Measurements from ENCODE around the gene PACRG. TPM values are rescaled to one million over a fixed set of nuclear protein-coding genes. Genes with fewer than 3 reads are reported as not detected.

Gene PACRG
- polyA plus RNA-seq, 1 donor: 1.5 TPM

DNA sequence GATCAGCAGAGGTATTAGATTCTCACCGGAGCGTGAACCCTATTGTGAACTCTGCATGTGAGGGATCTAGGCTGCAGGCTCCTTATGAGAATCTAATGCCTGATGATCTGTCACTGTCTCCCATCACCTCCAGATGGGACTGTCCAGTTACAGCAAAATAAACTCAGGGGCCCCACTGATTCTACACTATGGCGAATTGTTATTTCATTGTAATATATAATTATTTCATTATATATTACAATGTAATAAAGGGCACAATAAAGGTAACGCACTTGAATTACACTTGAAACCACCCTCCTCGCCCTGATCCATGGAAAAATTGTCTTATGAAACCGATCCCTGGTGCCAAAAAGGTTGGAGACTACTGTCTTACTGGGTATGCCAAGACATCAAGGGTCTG lies 18.8 kb upstream of the PACRG start:
- no peak for DNase-seq

DNA sequence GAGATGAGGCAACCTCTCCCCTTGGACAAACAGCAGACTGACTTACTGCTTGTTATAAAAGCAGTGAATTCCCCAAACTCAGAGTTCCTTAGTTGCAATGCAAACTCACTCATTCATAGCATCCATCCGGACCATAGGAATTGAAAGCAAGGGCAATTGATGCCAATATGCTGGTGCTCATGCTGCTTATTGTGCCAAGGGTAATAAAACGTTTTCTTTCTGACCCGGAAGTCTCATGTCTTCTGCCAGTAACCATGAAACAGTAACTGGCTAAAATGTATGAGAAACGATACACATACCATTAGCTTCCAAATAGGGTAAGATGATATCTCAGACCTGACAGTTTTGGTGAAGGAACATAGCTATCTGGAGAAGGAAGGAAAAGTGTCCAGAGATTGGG lies 18.3 kb upstream of the PACRG start:
- no peaks in the 10 kb centered on the region for H3K9me3 ChIP-seq (ENCODE audit: control insufficient read depth, low read depth, low read length)
- H3K27ac ChIP-seq (ENCODE audit: low read length): no peak overlapping the region
- 60% methylated on average over 1 of the region's 4 CpGs for WGBS (ENCODE audit: insufficient coverage, low lambda C conversion rate)
- no peaks in the 10 kb centered on the region for H3K36me3 ChIP-seq (ENCODE audit: control insufficient read depth, insufficient read depth, low read length)
- DNase-seq: no peak
- H3K4me3 ChIP-seq (ENCODE audit: low read length): no peak overlapping the region
- no peaks in the 10 kb centered on the region for H3K4me1 ChIP-seq (ENCODE audit: control insufficient read depth, insufficient read depth, low read length)
- H3K27me3 ChIP-seq (ENCODE audit: control insufficient read depth, insufficient read depth, low read length): no peaks in the 10 kb centered on the region

More for the DNA sequence above, 18.8 kb upstream of the PACRG start:
- no peak overlapping the region for H3K27ac ChIP-seq (ENCODE audit: low read length)
- H3K27me3 ChIP-seq (ENCODE audit: control insufficient read depth, insufficient read depth, low read length): no peaks in the 10 kb centered on the region
- H3K4me3 ChIP-seq (ENCODE audit: low read length): no peak overlapping the region
- 92% methylated on average over 2 of the region's 6 CpGs for WGBS (ENCODE audit: insufficient coverage, low lambda C conversion rate)
- no peaks in the 10 kb centered on the region for H3K4me1 ChIP-seq (ENCODE audit: control insufficient read depth, insufficient read depth, low read length)
- H3K36me3 ChIP-seq (ENCODE audit: control insufficient read depth, insufficient read depth, low read length): no peaks in the 10 kb centered on the region
- H3K9me3 ChIP-seq (ENCODE audit: control insufficient read depth, low read depth, low read length): no peaks in the 10 kb centered on the region

DNA sequence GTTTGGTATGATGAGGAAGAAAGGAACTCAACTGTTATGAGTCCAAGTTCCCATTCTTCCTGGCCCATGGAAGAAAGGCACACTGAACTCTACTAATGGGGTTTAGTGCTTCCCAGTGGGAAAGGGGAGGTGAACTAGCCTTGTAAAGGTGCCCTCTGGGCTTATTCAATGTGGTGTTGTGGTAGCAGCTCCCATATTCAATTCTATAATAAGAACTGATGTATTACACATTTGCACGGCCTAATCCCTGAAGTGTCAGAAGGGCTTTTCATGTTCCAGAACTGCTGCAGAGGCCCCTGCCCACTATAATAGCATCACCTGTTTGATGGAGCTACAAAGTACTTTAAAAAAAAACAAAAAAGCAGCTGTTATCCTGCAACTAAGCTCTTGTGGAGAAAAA lies 17.4 kb upstream of the PACRG start:
- DNase-seq: no peak
- no peak overlapping the region for H3K4me3 ChIP-seq (ENCODE audit: low read length)
- H3K27ac ChIP-seq (ENCODE audit: low read length): no peak overlapping the region
- no CpG with 5 or more reads among the region's 1 CpG for WGBS (ENCODE audit: insufficient coverage, low lambda C conversion rate)
- H3K27me3 ChIP-seq (ENCODE audit: control insufficient read depth, insufficient read depth, low read length): no peaks in the 10 kb centered on the region
- no peaks in the 10 kb centered on the region for H3K4me1 ChIP-seq (ENCODE audit: control insufficient read depth, insufficient read depth, low read length)
- no peaks in the 10 kb centered on the region for H3K36me3 ChIP-seq (ENCODE audit: control insufficient read depth, insufficient read depth, low read length)
- H3K9me3 ChIP-seq (ENCODE audit: control insufficient read depth, low read depth, low read length): no peaks in the 10 kb centered on the region

DNA sequence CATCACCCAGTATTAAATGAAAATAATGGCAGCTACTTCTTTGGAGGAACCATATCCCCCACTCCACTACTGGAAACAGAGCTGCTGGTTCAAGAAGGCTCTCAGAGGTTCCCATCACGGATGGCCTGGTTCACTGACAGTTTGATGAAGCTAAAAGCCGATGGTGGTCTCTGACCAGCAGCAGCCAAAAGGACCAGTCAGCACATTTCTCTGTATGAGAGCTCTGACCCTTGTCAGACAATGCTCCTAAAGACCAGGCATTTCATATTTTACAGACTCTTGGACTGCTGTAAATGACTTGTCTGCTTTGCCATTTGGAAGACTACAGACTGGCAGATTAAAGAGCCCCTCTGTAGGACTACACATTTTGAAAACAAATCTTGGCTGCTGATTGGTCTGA lies 16.8 kb upstream of the PACRG start:
- Histone ChIP-seq H3K4me1 (ENCODE audit: control insufficient read depth, insufficient read depth, low read length) (no peaks in the 10 kb centered on the region), H3K27me3 (ENCODE audit: control insufficient read depth, insufficient read depth, low read length) (no peaks in the 10 kb centered on the region), H3K4me3 (ENCODE audit: low read length) (no peak overlapping the region), H3K9me3 (ENCODE audit: control insufficient read depth, low read depth, low read length) (no peaks in the 10 kb centered on the region), H3K36me3 (ENCODE audit: control insufficient read depth, insufficient read depth, low read length) (no peaks in the 10 kb centered on the region), H3K27ac (ENCODE audit: low read length) (no peak overlapping the region)
- DNase-seq: no peak
- WGBS (ENCODE audit: insufficient coverage, low lambda C conversion rate): no CpG with 5 or more reads among the region's 2 CpGs

DNA sequence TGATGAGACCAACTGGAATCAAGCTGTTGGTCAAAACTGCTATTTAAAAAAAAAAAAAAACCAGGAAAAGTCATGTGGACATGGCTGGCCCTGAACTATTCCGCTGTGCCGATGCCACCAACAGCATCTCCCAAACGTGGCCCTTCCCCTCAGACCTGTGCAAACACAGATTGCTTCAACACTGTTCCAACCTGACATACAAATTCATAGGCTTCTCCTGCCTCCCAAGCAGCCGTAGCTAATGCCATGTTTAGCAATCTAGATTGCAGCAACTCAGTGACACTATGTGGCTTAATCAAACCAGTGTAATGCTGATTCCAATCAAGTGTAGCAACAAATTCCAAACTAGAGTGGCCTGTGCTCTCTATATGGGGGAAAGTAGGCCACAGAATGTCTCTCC lies 16.4 kb upstream of the PACRG start:
- Histone ChIP-seq H3K4me3 (ENCODE audit: low read length) (no peak overlapping the region), H3K9me3 (ENCODE audit: control insufficient read depth, low read depth, low read length) (no peaks in the 10 kb centered on the region)
- 100% methylated on average over 1 of the region's 4 CpGs for WGBS (ENCODE audit: insufficient coverage, low lambda C conversion rate)

DNA sequence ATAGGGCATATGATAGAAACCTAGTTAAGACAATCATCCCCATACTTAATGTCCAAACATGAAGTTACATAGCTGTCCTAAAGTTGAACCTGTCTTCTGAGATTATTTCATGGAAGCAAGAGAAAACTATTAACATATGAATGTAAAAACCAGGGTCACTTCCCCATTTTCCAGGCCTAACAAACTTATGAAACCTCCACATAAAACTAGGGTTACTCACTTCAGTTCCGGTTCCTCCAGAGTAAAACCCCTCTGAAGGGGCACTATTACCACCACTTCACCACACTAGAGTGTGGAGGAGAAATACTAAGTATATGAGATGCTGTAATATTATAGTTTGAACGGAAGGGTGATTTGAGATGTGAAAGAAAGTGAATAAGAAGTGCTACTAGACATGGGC lies 15.1 kb upstream of the PACRG start:
- DNase-seq: no peak

More for the DNA sequence above, 16.4 kb upstream of the PACRG start:
- DNase-seq: no peak
- H3K36me3 ChIP-seq (ENCODE audit: control insufficient read depth, insufficient read depth, low read length): no peaks in the 10 kb centered on the region
- no peaks in the 10 kb centered on the region for H3K4me1 ChIP-seq (ENCODE audit: control insufficient read depth, insufficient read depth, low read length)
- H3K27ac ChIP-seq (ENCODE audit: low read length): no peak overlapping the region
- H3K27me3 ChIP-seq (ENCODE audit: control insufficient read depth, insufficient read depth, low read length): no peaks in the 10 kb centered on the region

DNA sequence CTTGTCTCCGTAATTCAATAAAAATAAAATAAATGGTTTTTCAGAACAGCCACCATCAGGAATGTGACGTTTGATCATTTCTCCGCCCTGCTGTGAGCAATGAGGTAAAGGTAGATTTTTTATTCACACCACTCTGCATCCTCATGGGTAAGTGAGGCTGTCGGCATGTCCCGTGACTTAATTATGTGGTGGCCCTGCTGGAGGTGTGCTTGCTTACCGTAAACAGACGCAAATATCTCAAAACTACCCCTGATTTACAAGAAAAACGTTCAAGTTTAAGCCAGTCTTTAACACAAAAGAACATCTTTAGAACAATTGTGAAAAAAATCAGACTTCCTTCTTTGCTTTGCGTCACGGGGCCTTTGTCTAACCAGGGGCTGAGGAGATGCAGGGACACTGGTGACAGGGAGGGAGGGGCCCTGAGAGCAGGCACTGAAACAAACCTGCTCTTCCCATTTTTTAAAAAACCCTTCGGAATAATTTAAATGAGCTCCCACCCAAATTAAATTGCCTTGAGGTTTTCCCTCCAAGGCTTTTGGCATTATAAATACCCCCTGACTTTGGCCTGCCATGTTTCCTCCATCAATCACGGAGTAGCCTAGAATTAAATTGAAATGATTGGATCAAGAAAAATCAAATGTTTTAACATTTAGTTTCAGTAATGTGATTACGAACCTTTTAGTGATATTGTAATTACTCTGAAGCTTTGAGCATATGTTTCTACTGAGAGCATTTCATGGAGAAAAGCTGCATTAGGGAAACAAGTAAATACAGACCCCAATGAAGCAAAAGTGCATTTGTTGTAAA lies 13.6 kb upstream of the PACRG start:
- no peaks in the 10 kb centered on the region for H3K4me1 ChIP-seq (ENCODE audit: control insufficient read depth, insufficient read depth, low read length)
- no peak overlapping the region for H3K27ac ChIP-seq (ENCODE audit: low read length)
- H3K36me3 ChIP-seq (ENCODE audit: control insufficient read depth, insufficient read depth, low read length): no peaks in the 10 kb centered on the region
- H3K27me3 ChIP-seq (ENCODE audit: control insufficient read depth, insufficient read depth, low read length): no peaks in the 10 kb centered on the region
- peaks cover 7% of the 10 kb centered on the region for H3K9me3 ChIP-seq (ENCODE audit: control insufficient read depth, low read depth, low read length)
- DNase-seq: no peak
- WGBS (ENCODE audit: insufficient coverage, low lambda C conversion rate): 100% methylated on average over 3 of the region's 13 CpGs
- H3K4me3 ChIP-seq (ENCODE audit: low read length): no peak overlapping the region

More for the DNA sequence above, 15.1 kb upstream of the PACRG start:
- Histone ChIP-seq H3K4me3 (ENCODE audit: low read length) (no peak overlapping the region), H3K36me3 (ENCODE audit: control insufficient read depth, insufficient read depth, low read length) (no peaks in the 10 kb centered on the region), H3K4me1 (ENCODE audit: control insufficient read depth, insufficient read depth, low read length) (no peaks in the 10 kb centered on the region), H3K27ac (ENCODE audit: low read length) (no peak overlapping the region), H3K27me3 (ENCODE audit: control insufficient read depth, insufficient read depth, low read length) (no peaks in the 10 kb centered on the region), H3K9me3 (ENCODE audit: control insufficient read depth, low read depth, low read length) (peaks cover 7% of the 10 kb centered on the region)
- no CpG with 5 or more reads among the region's 2 CpGs for WGBS (ENCODE audit: insufficient coverage, low lambda C conversion rate)

DNA sequence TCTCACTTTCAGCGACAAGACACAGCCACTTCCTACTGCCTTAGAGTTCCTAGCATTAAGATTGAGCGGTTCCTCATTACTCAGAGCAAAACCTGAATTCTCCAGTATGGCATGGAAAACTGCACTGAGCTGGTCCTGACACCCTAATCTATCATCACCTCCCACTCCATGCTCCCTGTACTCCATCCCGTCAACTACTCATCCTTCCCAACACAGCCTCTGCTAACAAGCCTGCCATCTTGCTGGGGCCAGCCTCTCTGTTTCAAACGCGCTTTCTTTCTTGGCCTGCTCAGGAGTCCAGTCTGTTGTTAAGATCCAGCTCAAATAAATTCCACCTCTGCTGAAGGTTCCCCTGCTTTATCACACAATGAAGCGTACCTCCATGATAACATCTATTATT lies 12.2 kb upstream of the PACRG start:
- 100% methylated on average over 2 of the region's 6 CpGs for WGBS (ENCODE audit: insufficient coverage, low lambda C conversion rate)
- H3K27me3 ChIP-seq (ENCODE audit: control insufficient read depth, insufficient read depth, low read length): no peaks in the 10 kb centered on the region
- no peak overlapping the region for H3K27ac ChIP-seq (ENCODE audit: low read length)
- H3K4me1 ChIP-seq (ENCODE audit: control insufficient read depth, insufficient read depth, low read length): no peaks in the 10 kb centered on the region
- H3K9me3 ChIP-seq (ENCODE audit: control insufficient read depth, low read depth, low read length): peaks cover 7% of the 10 kb centered on the region
- no peaks in the 10 kb centered on the region for H3K36me3 ChIP-seq (ENCODE audit: control insufficient read depth, insufficient read depth, low read length)
- no peak overlapping the region for H3K4me3 ChIP-seq (ENCODE audit: low read length)
- DNase-seq: no peak

DNA sequence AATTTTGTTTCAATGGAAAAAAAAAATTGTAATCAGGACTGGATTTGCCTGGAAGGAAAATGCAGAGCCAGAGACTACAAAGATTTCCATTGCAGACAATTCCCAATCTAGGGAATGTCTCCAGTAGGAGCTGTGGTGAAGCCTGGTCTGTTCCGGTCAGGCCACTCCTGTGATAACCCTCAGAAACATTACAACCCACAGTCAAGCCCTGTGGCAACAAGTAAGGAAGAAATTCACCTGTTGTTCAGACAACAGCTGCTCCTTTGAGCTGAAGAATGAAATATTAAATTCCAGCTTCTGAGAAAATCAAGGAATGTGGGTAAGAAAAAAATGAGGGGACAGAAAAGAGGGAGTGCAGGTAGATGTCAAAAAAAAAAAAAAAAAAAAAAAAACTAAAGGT lies 8.2 kb upstream of the PACRG start:
- Histone ChIP-seq H3K27ac (ENCODE audit: low read length) (no peak overlapping the region), H3K4me3 (ENCODE audit: low read length) (no peak overlapping the region), H3K9me3 (ENCODE audit: control insufficient read depth, low read depth, low read length) (peaks cover 7% of the 10 kb centered on the region), H3K36me3 (ENCODE audit: control insufficient read depth, insufficient read depth, low read length) (no peaks in the 10 kb centered on the region), H3K4me1 (ENCODE audit: control insufficient read depth, insufficient read depth, low read length) (peaks cover 5% of the 10 kb centered on the region), H3K27me3 (ENCODE audit: control insufficient read depth, insufficient read depth, low read length) (no peaks in the 10 kb centered on the region)
- DNase-seq: no peak
- no CpG with 5 or more reads among the region's 1 CpG for WGBS (ENCODE audit: insufficient coverage, low lambda C conversion rate)

DNA sequence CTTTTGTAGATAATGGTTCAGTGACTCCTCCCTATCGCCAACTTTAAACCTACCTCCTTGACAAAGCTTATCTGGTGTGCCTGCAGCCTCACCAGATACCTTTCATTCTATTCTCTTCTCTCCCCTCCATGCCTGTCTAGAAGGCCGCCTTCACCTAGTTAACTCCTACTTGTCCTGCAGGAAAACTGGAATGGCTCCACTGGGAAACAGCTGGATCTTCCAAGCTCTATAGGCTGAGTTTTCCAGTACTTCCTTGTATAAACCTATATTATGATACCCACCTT lies 6.4 kb upstream of the PACRG start:
- no peaks in the 10 kb centered on the region for H3K27me3 ChIP-seq (ENCODE audit: control insufficient read depth, insufficient read depth, low read length)
- peaks cover 7% of the 10 kb centered on the region for H3K4me1 ChIP-seq (ENCODE audit: control insufficient read depth, insufficient read depth, low read length)
- DNase-seq: no peak
- H3K4me3 ChIP-seq (ENCODE audit: low read length): no peak overlapping the region
- H3K27ac ChIP-seq (ENCODE audit: low read length): no peak overlapping the region
- no peaks in the 10 kb centered on the region for H3K36me3 ChIP-seq (ENCODE audit: control insufficient read depth, insufficient read depth, low read length)
- no CpG with 5 or more reads among the region's 2 CpGs for WGBS (ENCODE audit: insufficient coverage, low lambda C conversion rate)
- H3K9me3 ChIP-seq (ENCODE audit: control insufficient read depth, low read depth, low read length): peaks cover 7% of the 10 kb centered on the region

DNA sequence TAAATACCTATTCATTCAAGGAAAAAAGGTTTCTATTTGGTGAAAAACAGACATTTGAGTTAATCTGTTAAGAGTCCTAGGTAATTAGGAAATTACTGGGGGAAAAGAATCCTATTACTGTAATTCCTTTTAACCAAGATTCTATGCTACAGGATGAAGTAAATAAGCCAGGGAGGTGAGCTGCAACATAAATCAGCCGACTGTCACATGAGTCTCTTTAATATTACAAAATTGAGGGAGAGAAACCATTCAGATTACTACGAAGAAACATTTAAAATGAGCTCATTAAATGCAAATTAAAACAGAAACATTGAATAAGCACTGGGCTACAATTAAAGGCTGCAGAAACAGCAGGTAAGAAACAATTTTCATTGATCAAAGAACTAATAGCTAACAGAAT lies 5.5 kb upstream of the PACRG start:
- H3K36me3 ChIP-seq (ENCODE audit: control insufficient read depth, insufficient read depth, low read length): no peaks in the 10 kb centered on the region
- no peak overlapping the region for H3K4me3 ChIP-seq (ENCODE audit: low read length)
- no peak for DNase-seq
- H3K9me3 ChIP-seq (ENCODE audit: control insufficient read depth, low read depth, low read length): peaks cover 2% of the 10 kb centered on the region
- H3K27ac ChIP-seq (ENCODE audit: low read length): no peak overlapping the region
- H3K27me3 ChIP-seq (ENCODE audit: control insufficient read depth, insufficient read depth, low read length): no peaks in the 10 kb centered on the region
- 86% methylated on average over 2 of the region's 2 CpGs for WGBS (ENCODE audit: insufficient coverage, low lambda C conversion rate)
- peaks cover 7% of the 10 kb centered on the region for H3K4me1 ChIP-seq (ENCODE audit: control insufficient read depth, insufficient read depth, low read length)
